Activated T-helper 1 cell treated with Interleukin-2 at 50 U/mL for 16 hours (primary cell): ENCODE measurements around the gene PIGN.
"Not testable (repeated sequence)": the region's sequence is repeated elsewhere in the genome, so short reads cannot be mapped to it uniquely, and the experiment has no call there.

ENCODE experiments used
- DNase-seq: peaks from one replicate; pipeline ENCODE4 v3.0.0-alpha.2; 2020; ENCODE audit warnings: low read depth

PIGN gene

GRCh38 chr18:62061821-62062478 is 124.9 kb downstream of the PIGN start:
- DNase-seq, result no peak

- no peak for DNase-seq
These were observed 126.0 kb downstream of the PIGN start for GRCh38 chr18:62060820-62061219.

GRCh38 chr18:62054929-62055498 is 131.8 kb downstream of the PIGN start:
- no peak for DNase-seq

DNA sequence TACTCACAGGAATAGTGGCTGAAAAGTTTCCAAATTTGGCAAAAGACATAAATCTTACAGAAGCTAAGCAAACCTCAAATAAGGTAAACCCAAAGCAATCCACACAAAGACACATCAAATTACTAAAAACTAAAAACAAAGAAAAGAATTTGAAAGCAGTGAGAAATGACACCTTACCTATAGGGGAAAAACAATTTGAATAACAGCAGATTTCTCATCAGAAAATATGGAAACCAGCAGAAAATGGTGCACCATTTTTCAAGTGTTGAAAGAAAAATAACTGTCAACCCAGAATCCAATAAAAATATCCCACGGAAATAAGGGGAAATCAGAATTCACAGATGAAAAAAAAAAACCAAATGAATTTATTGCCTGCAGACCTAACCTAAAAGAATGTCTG is 138.6 kb downstream of the PIGN start:
- DNase-seq, result no peak

DNA sequence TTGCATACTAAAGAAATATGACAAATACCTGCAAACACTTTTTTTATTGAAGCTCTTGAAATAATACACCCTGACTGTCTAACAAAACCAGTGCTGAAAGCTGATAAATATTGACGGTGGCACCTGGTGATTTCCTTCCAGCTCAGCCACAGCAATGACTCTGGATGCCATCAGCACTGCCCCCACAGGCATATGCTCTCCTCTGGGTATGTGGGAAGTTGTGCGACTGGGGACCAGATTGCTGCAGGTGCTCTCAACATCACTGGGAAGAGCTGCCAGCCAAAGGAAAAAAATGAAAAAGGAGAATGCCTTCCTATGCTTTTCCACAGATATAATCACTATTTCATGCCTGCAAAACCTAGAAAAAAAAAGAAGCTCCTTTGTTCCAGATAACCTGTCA is 141.5 kb downstream of the PIGN start:
- no peak for DNase-seq

DNA sequence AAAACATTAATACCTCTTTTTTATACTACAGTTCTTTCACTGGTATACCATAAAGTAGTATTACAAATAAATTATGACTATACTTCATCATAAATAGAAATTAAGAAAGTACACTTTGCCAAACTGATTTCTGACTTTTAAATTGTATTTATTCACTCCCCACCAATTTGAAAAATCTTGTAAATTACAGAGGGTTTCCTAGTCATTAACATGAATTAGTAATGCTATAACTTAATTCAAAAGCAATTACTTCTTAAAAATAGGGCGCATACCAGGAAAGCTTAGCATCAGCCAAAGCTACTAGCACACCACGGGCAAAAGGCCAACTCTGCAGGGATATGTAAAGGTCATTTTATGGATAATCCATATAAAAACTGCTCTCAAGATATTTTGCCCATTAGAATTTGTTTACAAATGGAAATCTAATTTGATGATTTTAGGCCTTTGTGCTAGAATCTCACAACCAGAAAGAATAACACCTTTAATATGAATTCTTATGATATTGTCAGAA is 142.3 kb downstream of the PIGN start:
- DNase-seq, result no peak

GRCh38 chr18:62037989-62038778 is 148.7 kb downstream of the PIGN start:
- DNase-seq, result no peak

GRCh38 chr18:62037012-62037742 is 149.7 kb downstream of the PIGN start:
- DNase-seq, result no peak

DNA sequence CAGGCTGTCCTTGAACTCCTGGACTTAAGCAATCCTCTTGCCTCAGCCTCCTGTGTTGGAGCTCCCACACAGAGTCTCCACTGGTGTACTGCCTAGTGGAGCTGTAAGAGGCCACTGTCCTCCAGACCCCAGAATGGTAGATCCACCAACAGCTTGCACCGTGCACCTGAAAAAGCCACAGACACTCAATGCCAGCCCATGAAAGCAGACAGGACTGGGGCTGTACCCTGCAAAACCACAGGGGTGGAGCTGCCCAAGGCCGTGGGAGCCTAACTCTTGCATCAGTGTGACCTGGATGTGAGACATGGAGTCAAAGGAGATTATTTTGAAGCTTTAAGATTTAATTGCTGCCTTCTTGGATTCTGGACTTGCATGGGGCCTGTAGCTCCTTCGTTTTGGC is 152.6 kb downstream of the PIGN start:
- DNase-seq, result not testable (repeated sequence)

DNA sequence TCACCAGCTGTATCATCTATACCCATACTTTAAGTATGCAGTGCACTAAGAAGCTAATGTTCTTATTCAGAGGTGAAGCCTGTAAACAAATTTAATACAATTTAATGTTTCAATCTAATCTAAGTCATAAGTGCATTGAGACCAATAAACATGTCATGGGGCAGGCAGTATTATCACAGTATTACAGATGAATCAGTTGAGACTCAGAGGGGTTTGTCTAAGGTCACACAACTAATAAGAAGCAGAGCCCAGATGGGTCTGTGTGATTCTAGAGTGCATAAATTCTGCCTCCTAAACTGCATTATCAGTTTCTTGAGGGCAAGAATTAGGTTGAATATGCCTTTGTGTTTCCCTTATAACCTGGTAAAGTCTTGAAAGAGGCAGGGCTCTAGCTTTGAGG is 153.1 kb downstream of the PIGN start:
- no peak for DNase-seq

- DNase-seq, result no peak
These were observed 153.6 kb downstream of the PIGN start for GRCh38 chr18:62033207-62033606.

- no peak for DNase-seq
These were observed 156.5 kb downstream of the PIGN start for GRCh38 chr18:62030091-62030985.

DNA sequence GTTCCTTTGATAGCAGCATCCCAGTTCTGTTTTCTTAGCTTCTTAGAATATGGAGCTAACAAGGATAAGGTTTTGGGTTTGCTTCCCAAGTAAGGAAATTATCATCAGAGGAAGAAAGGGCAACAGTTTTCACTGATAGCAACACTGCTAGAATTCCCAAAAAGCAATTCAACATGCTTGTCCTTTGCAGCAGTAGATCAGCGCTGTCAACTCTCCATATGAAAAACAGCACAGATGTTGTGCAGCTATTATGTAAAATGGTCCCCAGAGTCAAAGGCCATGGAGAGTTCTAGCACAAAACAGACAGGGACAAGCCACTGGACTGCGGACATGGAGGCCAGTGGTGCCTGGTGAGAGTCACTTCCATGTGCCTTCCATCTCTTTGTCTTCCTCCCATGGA is 158.1 kb downstream of the PIGN start:
- DNase-seq, result no peak

GRCh38 chr18:62027914-62028520 is 158.8 kb downstream of the PIGN start:
- no peak for DNase-seq

GRCh38 chr18:62026586-62026985 is 160.3 kb downstream of the PIGN start:
- no peak for DNase-seq

- DNase-seq, result no peak
These were observed 161.9 kb downstream of the PIGN start for GRCh38 chr18:62024983-62025382.

GRCh38 chr18:62023536-62023935 is 163.3 kb downstream of the PIGN start:
- DNase-seq, result no peak

GRCh38 chr18:62018759-62019041 is 168.2 kb downstream of the PIGN start:
- no peak for DNase-seq

DNA sequence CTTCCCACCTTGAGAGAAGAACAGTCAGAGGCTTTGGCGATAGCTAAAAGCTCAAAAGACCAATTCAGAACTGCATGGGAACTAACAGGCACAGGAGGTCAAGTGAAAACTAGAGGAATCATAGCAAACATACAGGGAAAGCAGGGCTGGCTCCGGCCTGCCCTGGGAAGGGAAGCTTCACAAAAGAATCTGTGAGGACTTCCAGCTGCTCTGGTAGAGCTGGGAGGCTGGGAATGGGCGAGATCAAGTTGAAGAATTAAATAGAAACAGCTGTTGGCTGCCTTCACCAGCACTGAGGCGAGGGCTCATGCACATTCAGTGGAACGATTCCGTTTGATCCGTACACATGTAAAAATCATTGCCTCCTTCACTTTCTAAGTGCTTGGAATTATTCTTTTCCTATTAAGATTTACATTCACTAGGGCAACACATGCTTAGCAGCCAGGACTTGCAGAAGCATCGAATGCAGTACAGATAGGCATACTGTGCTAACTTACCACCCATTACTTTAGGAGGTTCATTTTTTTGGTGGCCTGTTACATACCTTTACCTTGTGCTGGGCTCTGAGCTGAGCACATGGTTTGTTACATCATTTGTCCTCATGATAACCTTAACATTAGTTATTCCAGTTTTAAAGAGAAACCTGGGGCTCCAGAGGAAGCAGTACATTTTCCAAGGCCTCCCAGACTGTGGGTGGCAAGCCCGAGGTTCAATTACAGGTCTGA is 168.7 kb downstream of the PIGN start:
- DNase-seq, result no peak

DNA sequence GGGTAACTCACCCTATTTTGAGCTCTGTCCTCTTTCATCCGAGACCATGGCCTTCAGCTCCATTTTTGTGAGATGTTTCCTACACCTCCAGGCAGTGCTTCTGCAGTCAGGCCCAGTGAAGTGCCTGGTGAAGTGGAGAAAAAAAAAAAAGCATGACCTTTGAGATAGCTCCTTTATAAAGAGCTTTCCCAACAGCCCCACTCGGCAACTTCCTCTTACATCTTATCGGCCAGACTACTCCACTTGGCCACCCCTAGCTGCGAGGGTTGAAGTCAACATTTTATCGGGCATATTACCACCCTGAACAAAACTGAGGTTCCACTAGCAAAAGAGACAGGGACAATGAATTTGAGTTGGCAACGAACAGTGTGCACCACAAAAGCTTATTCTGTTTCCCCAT is 169.2 kb downstream of the PIGN start:
- no peak for DNase-seq

- DNase-seq, result no peak
These were observed 175.4 kb downstream of the PIGN start for GRCh38 chr18:62011416-62011815.
